Right renal pelvis (tissue), 4 donors: ENCODE measurements around the gene FKBP1A. TPM values are rescaled to one million over a fixed set of nuclear protein-coding genes. Genes with fewer than 3 reads are reported as not detected.
"Not testable (repeated sequence)": the region's sequence is repeated elsewhere in the genome, so short reads cannot be mapped to it uniquely, and the experiment has no call there.

ENCODE experiments used
- DNase-seq, 4 donors: peaks; one replicate each; pipeline ENCODE4 v3.0.0-alpha.2; 2013; ENCODE audit warnings: low read depth in 4 of 4, low spot score in 3 of 4, missing footprints in 1 of 4
- polyA plus RNA-seq, 4 donors: library from polyadenylated mRNA; unstranded; fragments of 120-200 nt; gene quantifications; one replicate each; pipeline ENCODE4 v1.2.1, GENCODE V29; 2013; ENCODE audit not compliant: insufficient read length in 4 of 4

FKBP1A gene
- polyA plus RNA-seq, 4 donors: 362 to 409 (median 396) TPM

- no peak for DNase-seq
Observed at GRCh38 chr20:1417790-1418189, 24.9 kb upstream of the FKBP1A start.

- DNase-seq: no peak
Observed at GRCh38 chr20:1417273-1417672, 24.4 kb upstream of the FKBP1A start.

GRCh38 chr20:1415667-1416468 is 23.0 kb upstream of the FKBP1A start:
- DNase-seq: no peak

- DNase-seq: no peak
Observed at GRCh38 chr20:1414982-1415381, 22.1 kb upstream of the FKBP1A start.

GRCh38 chr20:1405801-1406200 is 12.9 kb upstream of the FKBP1A start:
- DNase-seq: no peak

GRCh38 chr20:1403624-1404023 is 10.8 kb upstream of the FKBP1A start:
- DNase-seq: no peak

- no peak for DNase-seq
Observed at GRCh38 chr20:1402149-1402548, 9.3 kb upstream of the FKBP1A start.

- DNase-seq: no peak
Observed at GRCh38 chr20:1401451-1401907, 8.6 kb upstream of the FKBP1A start.

- not testable (repeated sequence) for DNase-seq
Observed at GRCh38 chr20:1399678-1400366, 7.0 kb upstream of the FKBP1A start.

GRCh38 chr20:1398185-1398584 is 5.3 kb upstream of the FKBP1A start:
- DNase-seq: not testable (repeated sequence)

- DNase-seq: no peak
Observed at GRCh38 chr20:1397710-1398109, 4.9 kb upstream of the FKBP1A start.

- DNase-seq: no peak
Observed at GRCh38 chr20:1396702-1397101, 3.8 kb upstream of the FKBP1A start.

GRCh38 chr20:1396264-1396663 is 3.4 kb upstream of the FKBP1A start:
- DNase-seq: no peak

GRCh38 chr20:1394686-1395085 is 1.8 kb upstream of the FKBP1A start:
- DNase-seq: no peak

GRCh38 chr20:1393507-1393882 is 641 bp upstream of the FKBP1A start:
- DNase-seq: no peak

- DNase-seq: no peak
Observed at GRCh38 chr20:1392443-1392692, 486 bp downstream of the FKBP1A start.

GRCh38 chr20:1391640-1392442 is 1.0 kb downstream of the FKBP1A start:
- no peak for DNase-seq

GRCh38 chr20:1390581-1391403 is 2.1 kb downstream of the FKBP1A start:
- DNase-seq: no peak

- no peak for DNase-seq
Observed at GRCh38 chr20:1389703-1390580, 2.9 kb downstream of the FKBP1A start.
